ENCODE measurements around the gene SFTA2.
"Not testable (repeated sequence)": the region's sequence is repeated elsewhere in the genome, so short reads cannot be mapped to it uniquely, and the experiment has no call there.

SFTA2 gene

GRCh38 chr6:30942338-30943060 lies 10.5 kb upstream of the SFTA2 start:
- DNase-seq, result no peak

DNA sequence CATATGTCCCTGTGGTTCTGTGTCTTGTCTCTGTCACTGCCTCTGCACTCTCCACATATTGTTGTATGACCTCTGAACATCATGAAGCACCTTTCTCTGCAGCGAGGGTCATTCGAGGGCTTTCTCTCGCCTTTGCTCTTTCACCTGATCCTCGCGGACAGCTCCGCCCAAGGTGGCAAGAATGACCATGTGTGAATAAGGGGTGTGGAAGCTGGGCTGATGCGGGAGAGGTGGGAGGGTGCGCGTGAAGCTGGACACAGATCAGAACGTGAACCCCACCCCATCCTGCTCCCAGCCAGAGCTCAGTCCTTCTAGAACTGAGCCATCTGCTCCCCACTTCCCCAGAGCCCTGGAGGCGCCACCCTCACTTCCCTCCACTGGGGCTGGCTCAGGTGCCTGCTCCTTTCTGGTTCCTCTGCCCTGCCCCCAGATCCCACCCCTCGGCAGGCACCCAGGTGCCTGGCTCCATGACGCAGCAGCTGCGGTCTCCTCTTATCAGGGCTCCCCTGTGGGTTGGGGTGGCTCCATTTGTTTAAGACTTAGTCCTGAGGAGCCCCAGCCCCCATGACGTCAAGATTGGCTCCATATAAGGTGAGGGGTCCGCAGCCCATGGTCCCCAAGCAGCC lies 8.5 kb upstream of the SFTA2 start, which contains the start of gene MUCL3:
MUCL3 (plus strand) TSS at position 613 of the 626 bp plus-strand sequence. CDS start 27 bp downstream, outside the sequence.
- no peak for DNase-seq

DNA sequence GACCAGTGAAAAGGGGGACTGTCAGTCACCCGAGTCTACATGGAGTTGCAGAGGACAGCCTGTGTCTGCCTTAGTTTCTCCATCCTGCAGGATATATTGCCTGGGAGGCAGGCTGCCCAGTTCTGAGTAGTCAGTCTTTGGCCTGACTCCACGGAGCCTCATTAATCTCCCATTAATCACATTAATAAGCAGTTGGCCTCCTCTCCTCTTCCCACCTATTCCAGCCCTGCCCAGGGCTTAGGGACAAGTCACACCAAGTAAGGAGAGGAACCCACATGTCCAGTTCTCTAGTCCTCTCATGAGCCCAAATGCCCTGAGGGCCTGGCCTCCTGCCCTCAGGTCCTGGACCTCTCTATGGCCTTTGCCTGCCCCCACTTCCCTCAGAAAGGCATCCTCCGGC lies 7.5 kb upstream of the SFTA2 start:
- no peak for DNase-seq

GRCh38 chr6:30938730-30939129 lies 6.8 kb upstream of the SFTA2 start:
- no peak for DNase-seq

DNA sequence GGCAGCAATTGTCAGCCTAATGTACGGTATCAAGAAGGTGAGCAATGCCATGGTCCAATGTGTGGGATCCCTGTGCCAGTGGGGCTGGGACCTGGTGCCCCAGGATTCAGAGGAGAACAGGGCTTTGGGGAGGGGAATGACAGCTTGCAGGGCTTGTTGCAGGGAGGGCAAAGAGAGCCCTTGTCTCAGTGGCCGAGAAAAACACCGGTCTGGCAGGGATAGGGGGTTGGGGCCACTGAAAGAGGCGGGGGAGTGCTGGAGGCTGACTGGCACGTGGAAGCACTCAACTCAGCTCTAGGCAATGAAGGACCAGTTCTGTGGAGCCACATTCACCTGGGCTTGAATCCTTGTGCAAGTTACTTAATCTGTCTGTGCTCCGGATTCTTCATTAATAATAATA lies 5.3 kb upstream of the SFTA2 start:
- no peak for DNase-seq

- no peak for DNase-seq
These were observed 3.0 kb upstream of the SFTA2 start for GRCh38 chr6:30935018-30935417.

GRCh38 chr6:30932665-30933365 lies 845 bp upstream of the SFTA2 start:
- no peak for DNase-seq

GRCh38 chr6:30931272-30931671 lies 698 bp downstream of the SFTA2 start:
- DNase-seq, result no peak

DNA sequence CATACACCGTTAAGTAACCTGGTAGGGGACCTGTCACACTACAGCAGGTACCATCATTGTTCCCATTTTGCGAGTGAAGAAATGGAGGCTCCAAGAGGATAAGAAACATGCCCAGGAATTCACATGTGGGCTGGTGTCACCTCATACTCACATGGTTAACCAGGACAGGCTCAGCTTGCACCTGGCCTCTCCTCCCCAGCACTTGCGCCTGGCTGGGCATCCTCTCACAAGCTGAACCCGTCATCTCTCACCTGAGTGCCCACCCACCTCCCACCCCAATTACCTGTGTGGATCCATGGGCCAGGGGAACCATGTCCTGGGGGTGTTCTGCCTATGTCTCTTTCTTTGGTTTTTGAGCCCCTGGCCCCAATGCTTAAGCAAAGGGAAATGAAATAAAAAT lies 1.5 kb downstream of the SFTA2 start:
- no peak for DNase-seq

DNA sequence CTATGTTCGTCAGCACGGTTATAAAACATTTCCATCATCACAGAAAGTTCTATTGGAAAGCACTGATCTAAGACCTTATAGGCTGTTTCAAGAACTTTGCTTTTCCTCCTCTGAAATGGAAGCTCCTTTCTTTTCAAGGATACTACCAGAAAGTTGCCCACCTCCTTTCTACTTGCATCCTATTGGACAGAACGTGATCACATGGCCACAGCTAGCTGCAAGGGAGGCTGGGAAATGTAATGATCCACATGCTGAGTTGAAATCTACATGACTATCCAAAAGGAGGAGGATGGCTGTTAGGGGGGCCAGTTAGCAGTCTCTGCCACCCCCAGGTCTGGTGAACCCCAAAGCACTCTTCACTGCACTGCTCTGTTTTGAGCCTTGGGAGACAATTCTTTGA lies 3.3 kb downstream of the SFTA2 start:
- no peak for DNase-seq

- DNase-seq, result not testable (repeated sequence)
These were observed 4.9 kb downstream of the SFTA2 start for GRCh38 chr6:30927080-30927479.

- no peak for DNase-seq
These were observed 5.3 kb downstream of the SFTA2 start for GRCh38 chr6:30926644-30927043.

DNA sequence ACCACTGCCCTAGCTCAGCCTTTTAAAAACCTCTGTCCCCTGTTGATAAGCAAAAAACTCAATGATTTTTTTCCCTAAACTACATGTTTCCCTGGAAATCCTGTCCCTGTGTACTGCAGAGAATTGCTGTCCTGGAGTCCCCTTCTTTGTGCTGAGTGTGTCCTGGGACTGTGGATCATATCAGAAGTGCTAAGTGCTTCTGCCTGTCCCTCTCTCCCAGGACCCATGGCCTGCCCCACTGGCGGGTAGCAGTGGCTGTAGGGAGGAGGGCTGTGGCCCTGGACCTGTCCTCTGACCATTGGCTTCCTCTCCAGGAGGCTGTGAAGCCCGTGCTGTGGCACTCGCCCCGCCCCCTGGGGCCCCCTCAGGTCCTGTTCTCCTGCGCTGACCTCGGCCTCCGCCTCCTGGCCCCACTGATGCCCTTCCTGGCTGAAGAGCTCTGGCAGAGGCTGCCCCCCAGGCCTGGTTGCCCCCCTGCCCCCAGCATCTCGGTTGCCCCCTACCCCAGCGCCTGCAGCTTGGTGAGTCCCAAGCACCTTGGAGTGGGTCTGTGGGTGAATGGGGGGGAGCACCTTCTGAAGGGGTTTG lies 7.8 kb downstream of the SFTA2 start:
- not testable (repeated sequence) for DNase-seq

DNA sequence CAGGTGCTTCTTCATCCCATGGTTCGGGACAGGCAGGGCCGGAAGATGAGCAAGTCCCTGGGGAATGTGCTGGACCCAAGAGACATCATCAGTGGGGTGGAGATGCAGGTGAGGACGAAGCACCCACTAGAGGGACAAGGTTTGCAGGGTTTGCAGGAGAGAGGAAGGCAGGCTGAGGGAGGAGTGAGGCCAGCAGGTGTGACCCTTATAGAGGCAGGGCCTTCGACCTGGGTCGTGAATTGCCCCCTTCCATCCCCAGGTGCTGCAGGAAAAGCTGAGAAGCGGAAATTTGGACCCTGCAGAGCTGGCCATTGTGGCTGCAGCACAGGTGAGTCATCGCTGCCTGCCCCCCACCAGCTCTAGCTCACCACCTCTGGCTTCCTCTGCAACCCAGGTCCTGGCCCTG lies 9.5 kb downstream of the SFTA2 start:
- no peak for DNase-seq

- no peak for DNase-seq
These were observed 13.3 kb downstream of the SFTA2 start for GRCh38 chr6:30918670-30919069.

DNA sequence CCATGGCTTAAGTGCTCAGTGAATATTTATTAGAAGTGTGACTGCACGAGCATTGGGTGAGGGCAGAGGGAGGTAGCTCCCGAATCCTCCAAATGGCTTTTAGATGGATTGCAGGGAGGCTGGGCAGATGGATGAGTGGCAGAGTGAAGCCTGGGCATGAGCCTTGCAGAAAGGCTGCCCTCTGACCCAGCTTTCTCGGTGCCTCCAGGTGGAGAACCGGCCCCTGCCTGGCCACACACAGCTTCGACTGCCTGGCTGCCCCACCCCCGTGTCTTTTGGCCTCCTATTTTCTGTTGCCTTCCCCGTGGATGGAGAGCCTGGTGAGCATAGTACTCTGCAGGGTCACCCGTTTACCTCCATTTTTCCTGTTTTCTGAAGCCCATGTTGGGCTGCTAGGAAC lies 14.5 kb downstream of the SFTA2 start:
- DNase-seq, result no peak

GRCh38 chr6:30917041-30917440 lies 14.9 kb downstream of the SFTA2 start:
- no peak for DNase-seq

- peak; percentile 49 for DNase-seq
These were observed 16.4 kb downstream of the SFTA2 start for GRCh38 chr6:30915591-30915946.

DNA sequence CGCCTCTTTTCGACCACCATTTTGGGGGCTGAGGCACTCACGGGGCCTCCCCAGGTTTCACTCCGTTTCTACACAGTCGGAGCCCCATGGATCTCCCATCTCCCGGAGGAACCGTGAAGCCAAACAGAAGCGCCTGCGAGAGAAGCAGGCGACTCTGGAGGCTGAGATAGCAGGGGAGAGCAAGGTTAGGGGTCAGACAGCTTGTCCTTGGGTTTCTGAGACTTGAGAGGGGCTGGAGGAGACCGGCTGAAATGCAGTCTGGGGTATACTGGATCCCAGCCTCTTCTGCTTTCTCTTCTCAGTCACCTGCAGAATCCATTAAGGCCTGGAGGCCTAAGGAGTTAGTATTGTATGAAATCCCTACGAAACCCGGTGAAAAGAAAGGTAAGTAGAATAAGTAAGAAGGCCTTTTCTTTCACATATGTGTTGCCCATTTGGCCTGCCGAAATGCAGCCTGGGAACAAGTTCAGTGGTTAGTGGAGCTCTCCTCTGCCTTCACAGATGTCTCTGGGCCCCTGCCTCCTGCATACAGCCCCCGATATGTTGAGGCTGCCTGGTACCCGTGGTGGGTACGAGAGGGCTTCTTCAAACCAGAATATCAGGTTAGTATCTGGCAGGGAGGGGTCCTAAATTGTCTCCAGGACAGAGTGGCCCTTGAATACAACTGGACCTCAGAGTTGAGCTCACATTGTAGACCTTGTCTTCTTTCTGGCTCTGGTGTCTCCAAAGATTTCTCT lies 16.9 kb downstream of the SFTA2 start:
- no peak for DNase-seq

DNA sequence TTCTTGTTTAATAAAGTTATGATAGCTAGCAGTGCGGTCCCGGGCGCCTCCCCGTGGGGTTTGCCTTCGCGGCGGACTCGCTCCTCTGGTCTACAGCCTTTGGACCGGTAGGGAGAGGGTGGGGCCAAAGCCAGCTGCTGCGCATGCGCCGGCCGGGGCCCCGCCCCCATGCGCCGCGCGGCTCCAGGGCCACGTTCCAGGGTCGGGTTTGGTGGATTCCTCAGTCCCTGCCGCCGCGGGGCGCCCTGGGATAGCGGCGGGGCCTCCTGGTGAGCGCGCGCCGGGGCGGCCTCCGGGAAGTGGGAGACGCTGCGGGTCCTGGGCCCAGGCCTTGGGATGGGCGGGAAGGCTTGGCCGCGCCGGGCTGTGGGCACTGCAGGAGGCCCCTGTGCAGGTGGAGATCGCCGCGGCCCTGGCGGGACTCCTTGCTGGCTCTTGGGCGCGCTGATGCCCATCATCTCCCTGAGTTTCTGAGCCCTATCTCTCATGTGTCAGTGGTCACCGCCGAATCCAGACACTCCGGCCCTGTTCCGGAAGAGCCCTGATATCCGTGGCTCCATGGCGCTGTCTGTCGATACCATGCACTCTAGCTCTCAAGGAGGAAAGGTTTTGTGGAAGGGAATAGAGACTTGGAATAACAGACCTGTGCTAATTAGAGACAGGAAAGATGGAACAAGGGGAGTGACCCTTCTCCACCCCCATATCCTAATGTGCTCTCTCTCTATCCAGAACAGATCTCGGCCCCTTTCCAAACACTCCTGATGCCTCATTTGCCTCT lies 17.7 kb downstream of the SFTA2 start, which contains the start of gene VARS2:
VARS2 (plus strand) TSS at position 163 of the 778 bp plus-strand sequence; CDS start at position 762, 599 bp downstream.
- DNase-seq, result peak; percentile 70

GRCh38 chr6:30913721-30914075 lies 18.3 kb downstream of the SFTA2 start:
- no peak for DNase-seq

Measured in GF-D8 (cell line).